WTC11 (cell line): ENCODE measurements around the gene ZACN.

Source experiments
- ESRRA ChIP-seq: sonication (generic); formaldehyde crosslinking; IDR thresholded peaks from 2 replicates; pipeline ENCODE4 v1.8.1; 2022; ENCODE audit warnings: mild to moderate bottlenecking, missing genetic modification reagents, borderline replicate concordance
- ETV6 ChIP-seq: sonication (generic); formaldehyde crosslinking; IDR thresholded peaks from 2 replicates; pipeline ENCODE4 v1.8.1; 2022; ENCODE audit warnings: mild to moderate bottlenecking, missing genetic modification reagents
- IRF2 ChIP-seq: sonication (generic); formaldehyde crosslinking; IDR thresholded peaks from 2 replicates; pipeline ENCODE4 v1.8.0; 2022; ENCODE audit warnings: low read depth, missing genetic modification reagents, borderline replicate concordance
- KAT7 ChIP-seq: sonication (generic); formaldehyde crosslinking; IDR thresholded peaks from 2 replicates; pipeline ENCODE4 v1.8.1; 2023; ENCODE audit warnings: missing genetic modification reagents, mild to moderate bottlenecking, borderline replicate concordance
- NFYB ChIP-seq: sonication (generic); formaldehyde crosslinking; conservative IDR thresholded peaks from 2 replicates; pipeline ENCODE4 v1.8.0; 2022; ENCODE audit warnings: low read depth, missing genetic modification reagents
- PRRX2 ChIP-seq: fragments of 250-450 bp; sonication (Bioruptor Pico); IDR thresholded peaks from 2 replicates; pipeline ENCODE4 v1.8.0; 2021; ENCODE audit warnings: mild to moderate bottlenecking
- RORB ChIP-seq: fragments of 250-450 bp; sonication (Bioruptor Pico); IDR thresholded peaks from 2 replicates; pipeline ENCODE4 v1.9.0; 2021; ENCODE audit warnings: mild to moderate bottlenecking
- ZNF121 ChIP-seq: sonication (generic); formaldehyde crosslinking; IDR thresholded peaks from 2 replicates; pipeline ENCODE4 v1.8.0; 2023; ENCODE audit warnings: missing genetic modification reagents
- TF ChIP-seq, protein P1 (sequence below): fragments of 200-600 bp; IDR thresholded peaks from 2 replicates; pipeline ENCODE4 v1.8.0; 2022; ENCODE audit warnings: antibody characterized with exemption
- TF ChIP-seq, protein P2 (sequence below): sonication (generic); formaldehyde crosslinking; conservative IDR thresholded peaks from 2 replicates; pipeline ENCODE4 v1.8.1; 2022; ENCODE audit warnings: mild to moderate bottlenecking, missing genetic modification reagents
- TF ChIP-seq, protein P3 (sequence below): sonication (generic); formaldehyde crosslinking; IDR thresholded peaks from 2 replicates; pipeline ENCODE4 v1.8.1; 2022; ENCODE audit warnings: low read depth, missing genetic modification reagents, borderline replicate concordance
- TF ChIP-seq, protein P4 (sequence below): sonication (generic); formaldehyde crosslinking; IDR thresholded peaks from 2 replicates; pipeline ENCODE4 v1.8.1; 2022; ENCODE audit warnings: mild to moderate bottlenecking, moderate library complexity, missing genetic modification reagents
- TF ChIP-seq, protein P5 (sequence below): sonication (generic); formaldehyde crosslinking; IDR thresholded peaks from 2 replicates; pipeline ENCODE4 v1.8.0; 2022; ENCODE audit warnings: mild to moderate bottlenecking, missing genetic modification reagents
- TF ChIP-seq, protein P6 (sequence below): sonication (generic); formaldehyde crosslinking; IDR thresholded peaks from 2 replicates; pipeline ENCODE4 v1.8.0; 2022; ENCODE audit warnings: mild to moderate bottlenecking, missing genetic modification reagents

DNA sequence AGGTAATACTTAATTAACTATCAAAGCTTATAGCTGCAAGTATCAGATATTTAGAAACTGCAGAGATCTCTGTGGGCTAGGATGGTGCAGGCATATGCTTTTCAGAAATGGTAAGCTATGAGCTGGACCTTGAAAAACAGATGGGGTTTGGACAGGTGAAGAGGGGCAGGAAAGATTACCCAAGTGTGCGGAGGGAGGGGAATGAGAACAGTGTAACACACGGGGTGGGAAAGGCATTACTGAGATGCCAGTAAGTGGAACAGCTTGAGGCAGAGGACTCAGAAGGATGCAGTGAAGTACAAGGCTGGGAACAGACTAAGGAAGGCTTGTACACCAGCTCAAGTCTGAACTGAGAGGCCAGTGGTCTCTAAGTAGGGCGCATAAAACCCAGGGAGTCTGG, 29.7 kb upstream of the ZACN start:
- no peak for TF ChIP-seq NFYB (CRISPR knock-in tag)
- TF ChIP-seq, protein P1, sequence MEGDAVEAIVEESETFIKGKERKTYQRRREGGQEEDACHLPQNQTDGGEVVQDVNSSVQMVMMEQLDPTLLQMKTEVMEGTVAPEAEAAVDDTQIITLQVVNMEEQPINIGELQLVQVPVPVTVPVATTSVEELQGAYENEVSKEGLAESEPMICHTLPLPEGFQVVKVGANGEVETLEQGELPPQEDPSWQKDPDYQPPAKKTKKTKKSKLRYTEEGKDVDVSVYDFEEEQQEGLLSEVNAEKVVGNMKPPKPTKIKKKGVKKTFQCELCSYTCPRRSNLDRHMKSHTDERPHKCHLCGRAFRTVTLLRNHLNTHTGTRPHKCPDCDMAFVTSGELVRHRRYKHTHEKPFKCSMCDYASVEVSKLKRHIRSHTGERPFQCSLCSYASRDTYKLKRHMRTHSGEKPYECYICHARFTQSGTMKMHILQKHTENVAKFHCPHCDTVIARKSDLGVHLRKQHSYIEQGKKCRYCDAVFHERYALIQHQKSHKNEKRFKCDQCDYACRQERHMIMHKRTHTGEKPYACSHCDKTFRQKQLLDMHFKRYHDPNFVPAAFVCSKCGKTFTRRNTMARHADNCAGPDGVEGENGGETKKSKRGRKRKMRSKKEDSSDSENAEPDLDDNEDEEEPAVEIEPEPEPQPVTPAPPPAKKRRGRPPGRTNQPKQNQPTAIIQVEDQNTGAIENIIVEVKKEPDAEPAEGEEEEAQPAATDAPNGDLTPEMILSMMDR = no peak
- TF ChIP-seq, protein P2, sequence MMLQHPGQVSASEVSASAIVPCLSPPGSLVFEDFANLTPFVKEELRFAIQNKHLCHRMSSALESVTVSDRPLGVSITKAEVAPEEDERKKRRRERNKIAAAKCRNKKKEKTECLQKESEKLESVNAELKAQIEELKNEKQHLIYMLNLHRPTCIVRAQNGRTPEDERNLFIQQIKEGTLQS (CRISPR knock-in tag) = no peak
- TF ChIP-seq, protein P3, sequence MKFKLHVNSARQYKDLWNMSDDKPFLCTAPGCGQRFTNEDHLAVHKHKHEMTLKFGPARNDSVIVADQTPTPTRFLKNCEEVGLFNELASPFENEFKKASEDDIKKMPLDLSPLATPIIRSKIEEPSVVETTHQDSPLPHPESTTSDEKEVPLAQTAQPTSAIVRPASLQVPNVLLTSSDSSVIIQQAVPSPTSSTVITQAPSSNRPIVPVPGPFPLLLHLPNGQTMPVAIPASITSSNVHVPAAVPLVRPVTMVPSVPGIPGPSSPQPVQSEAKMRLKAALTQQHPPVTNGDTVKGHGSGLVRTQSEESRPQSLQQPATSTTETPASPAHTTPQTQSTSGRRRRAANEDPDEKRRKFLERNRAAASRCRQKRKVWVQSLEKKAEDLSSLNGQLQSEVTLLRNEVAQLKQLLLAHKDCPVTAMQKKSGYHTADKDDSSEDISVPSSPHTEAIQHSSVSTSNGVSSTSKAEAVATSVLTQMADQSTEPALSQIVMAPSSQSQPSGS (CRISPR knock-in tag) = no peak
- TF ChIP-seq, protein P4, sequence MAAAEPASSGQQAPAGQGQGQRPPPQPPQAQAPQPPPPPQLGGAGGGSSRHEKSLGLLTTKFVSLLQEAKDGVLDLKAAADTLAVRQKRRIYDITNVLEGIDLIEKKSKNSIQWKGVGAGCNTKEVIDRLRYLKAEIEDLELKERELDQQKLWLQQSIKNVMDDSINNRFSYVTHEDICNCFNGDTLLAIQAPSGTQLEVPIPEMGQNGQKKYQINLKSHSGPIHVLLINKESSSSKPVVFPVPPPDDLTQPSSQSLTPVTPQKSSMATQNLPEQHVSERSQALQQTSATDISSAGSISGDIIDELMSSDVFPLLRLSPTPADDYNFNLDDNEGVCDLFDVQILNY = no peak
- TF ChIP-seq ZNF121 (CRISPR knock-in tag) = no peak
- TF ChIP-seq, protein P5, sequence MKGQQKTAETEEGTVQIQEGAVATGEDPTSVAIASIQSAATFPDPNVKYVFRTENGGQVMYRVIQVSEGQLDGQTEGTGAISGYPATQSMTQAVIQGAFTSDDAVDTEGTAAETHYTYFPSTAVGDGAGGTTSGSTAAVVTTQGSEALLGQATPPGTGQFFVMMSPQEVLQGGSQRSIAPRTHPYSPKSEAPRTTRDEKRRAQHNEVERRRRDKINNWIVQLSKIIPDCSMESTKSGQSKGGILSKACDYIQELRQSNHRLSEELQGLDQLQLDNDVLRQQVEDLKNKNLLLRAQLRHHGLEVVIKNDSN (CRISPR knock-in tag) = no peak
- TF ChIP-seq ESRRA (CRISPR knock-in tag) = no peak
- no peak for TF ChIP-seq KAT7 (CRISPR knock-in tag)
- TF ChIP-seq RORB (CRISPR knock-in tag) = no peak
- no peak for TF ChIP-seq PRRX2 (CRISPR knock-in tag)
- no peak for TF ChIP-seq ETV6 (CRISPR knock-in tag)
- no peak for TF ChIP-seq IRF2 (CRISPR knock-in tag)
- TF ChIP-seq, protein P6, sequence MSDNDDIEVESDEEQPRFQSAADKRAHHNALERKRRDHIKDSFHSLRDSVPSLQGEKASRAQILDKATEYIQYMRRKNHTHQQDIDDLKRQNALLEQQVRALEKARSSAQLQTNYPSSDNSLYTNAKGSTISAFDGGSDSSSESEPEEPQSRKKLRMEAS (CRISPR knock-in tag) = no peak
